SU-DHL-6 (cell line): ENCODE data around the gene NCF4.

Experiments used
- CTCF ChIP-seq: fragments of 200-600 bp; sonication (generic); IDR thresholded peaks from one replicate; pipeline ENCODE4 v1.5.1; 2017; ENCODE audit warnings: antibody characterized with exemption, mild to moderate bottlenecking, low read length, moderate library complexity; ENCODE audit not compliant: insufficient read depth, poor library complexity, severe bottlenecking
- EZH2phosphoT487 ChIP-seq: fragments of 200-600 bp; sonication (generic), shearing (Covaris generic); conservative IDR thresholded peaks from 2 replicates; pipeline ENCODE4 v1.6.1; 2018; ENCODE audit warnings: mild to moderate bottlenecking, antibody characterized with exemption, low read length, moderate library complexity, mixed read lengths

DNA sequence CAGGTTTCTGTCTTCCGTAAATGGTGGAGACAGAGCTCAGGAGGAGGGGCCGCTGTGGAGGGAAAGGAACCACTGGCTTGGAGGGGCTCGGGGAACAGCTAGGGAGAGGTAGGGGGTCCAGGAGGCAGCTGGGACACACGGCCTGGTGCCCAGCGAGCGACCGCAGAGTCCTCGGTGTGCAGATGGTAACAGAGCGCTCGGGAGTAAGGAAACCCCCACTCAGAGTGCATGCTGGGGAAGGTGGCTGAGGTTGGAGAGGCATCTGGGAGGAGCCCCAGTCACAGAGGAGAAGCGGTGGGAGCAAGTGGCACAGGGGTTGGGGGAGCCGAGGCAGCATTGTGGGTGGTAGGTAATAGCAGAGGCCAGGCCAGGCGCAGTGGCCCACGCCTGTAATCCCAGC, 10.8 kb upstream of the NCF4 start:
- TF ChIP-seq CTCF (no peak), EZH2phosphoT487 (no peak)
